Small intestine (tissue), 7 donors: ENCODE data around the gene PTRH1. TPM values are rescaled to one million over a fixed set of nuclear protein-coding genes. Genes with fewer than 3 reads are reported as not detected.

Source experiments
- DNase-seq, 2 donors: peaks; one replicate each; pipeline versions ENCODE4 v3.0.0 to v3.0.0-alpha.2; 2013
- FAIRE-seq: peaks from 2 replicates; lab custom pipeline; 2012; peaks lifted over from hg19 to GRCh38; lab: Jason Lieb, UNC
- H3K27ac ChIP-seq, 3 donors: one replicate each; pipeline ENCODE4 v1.5.1; 2013; ENCODE audit warnings: low read length in 2 of 3, mild to moderate bottlenecking in 2 of 3, control low read depth in 1 of 3, inconsistent platforms in 1 of 3, low read depth in 1 of 3, moderate library complexity in 1 of 3
- H3K27me3 ChIP-seq, 3 donors: one replicate each; pipeline ENCODE4 v1.6.1; 2013; ENCODE audit warnings: low read length in 3 of 3, inconsistent platforms in 1 of 3; ENCODE audit not compliant: control insufficient read depth in 3 of 3, insufficient read depth in 3 of 3
- H3K36me3 ChIP-seq, 3 donors: one replicate each; pipeline ENCODE4 v1.6.1; 2013; ENCODE audit warnings: low read length in 3 of 3, inconsistent platforms in 1 of 3, low read depth in 1 of 3, mild to moderate bottlenecking in 1 of 3, moderate library complexity in 1 of 3; ENCODE audit not compliant: control insufficient read depth in 3 of 3, insufficient read depth in 2 of 3
- H3K4me1 ChIP-seq, 3 donors: one replicate each; pipeline ENCODE4 v1.6.1; 2013; ENCODE audit warnings: low read length in 2 of 3, inconsistent platforms in 1 of 3, low read depth in 1 of 3, mild to moderate bottlenecking in 1 of 3, moderate library complexity in 1 of 3; ENCODE audit not compliant: control insufficient read depth in 3 of 3, insufficient read depth in 2 of 3
- H3K4me3 ChIP-seq, 3 donors: one replicate each; pipeline ENCODE4 v1.5.1; 2013; ENCODE audit warnings: low read length in 3 of 3, control low read depth in 1 of 3, inconsistent platforms in 1 of 3, low read depth in 1 of 3, mild to moderate bottlenecking in 1 of 3, moderate library complexity in 1 of 3
- H3K9me3 ChIP-seq, 2 donors: one replicate each; pipeline ENCODE4 v1.6.1; 2013; ENCODE audit warnings: low read depth in 1 of 2, low read length in 1 of 2; ENCODE audit not compliant: control insufficient read depth in 2 of 2, insufficient read depth in 1 of 2
- WGBS, 3 donors: extraction: QIAGEN DNeasy Blood & Tissue Kit; methylation state at CpG; one replicate each; pipeline ENCODE4 v1.1.7; 2013; 5-methylcytosine and 5-hydroxymethylcytosine counted together
- polyA plus RNA-seq, 4 donors: library from polyadenylated mRNA; stranded (reverse) in 3 of 4; unstranded in 1 of 4; fragments of 200-250 nt in 3 of 4; fragments of 120-200 nt in 1 of 4; gene quantifications; one replicate each; pipeline versions ENCODE4 v1.2.1 to v1.2.3, GENCODE V29; 2013
- donor health status: healthy with polysubstance abuse.
- donor health status: control.
- donor health status: control.
- donor health status: Bipolar disorder and iron deficiency.
- donor health status: healthy.

PTRH1 gene
- polyA plus RNA-seq, 4 donors, result 3.4 to 16.8 (median 10.9) TPM

DNA sequence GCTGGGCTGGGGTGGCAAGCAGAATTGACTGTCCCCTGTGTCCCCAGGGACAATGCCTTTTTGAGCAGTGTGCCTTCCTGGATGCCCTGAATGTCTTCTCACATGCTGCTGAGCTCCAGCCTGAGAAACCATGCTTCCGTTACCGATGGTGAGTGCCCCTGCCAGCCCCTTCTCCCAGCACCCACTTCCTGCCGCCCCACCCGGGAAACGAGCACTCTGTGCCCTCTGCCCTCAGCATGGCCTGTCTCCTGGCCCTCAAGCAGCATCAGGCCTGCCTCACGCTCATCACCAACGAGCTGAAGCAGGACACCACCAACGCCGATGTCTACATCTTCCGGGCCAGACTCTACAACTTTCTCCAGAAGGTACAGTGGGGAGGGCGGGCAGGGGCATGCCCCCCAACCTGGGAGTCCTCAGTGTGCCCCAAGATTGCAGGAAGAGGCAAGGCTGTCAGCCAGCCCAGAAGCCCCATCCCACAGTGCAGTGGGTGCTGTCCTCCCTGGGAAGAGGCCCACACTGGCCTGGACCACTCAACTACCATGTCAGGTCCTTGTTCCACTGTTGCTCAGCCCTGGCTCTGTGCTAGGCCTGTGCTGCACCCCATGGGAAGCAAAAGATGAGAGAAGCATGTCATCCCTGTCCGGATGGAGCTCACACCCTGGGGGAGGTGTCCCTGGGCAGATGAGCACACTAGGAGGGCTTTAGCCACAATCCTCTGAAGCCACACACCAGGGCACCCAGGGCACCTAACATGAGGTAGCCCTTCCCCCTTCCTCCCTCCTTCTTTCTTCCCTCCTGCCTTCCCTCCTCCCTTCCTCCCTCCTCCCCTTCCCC, 4.8 kb upstream of the PTRH1 start:
- no peaks in the 10 kb centered on the region for H3K36me3 ChIP-seq
- no peaks in the 10 kb centered on the region for H3K27me3 ChIP-seq
- FAIRE-seq (no peak), DNase-seq (no peak)
- peaks cover 0 to 6% (median 0%) of the 10 kb centered on the region in 3 donors for H3K4me1 ChIP-seq
- no peak overlapping the region for H3K27ac ChIP-seq
- no peak overlapping the region for H3K4me3 ChIP-seq
- no peaks in the 10 kb centered on the region for H3K9me3 ChIP-seq
- 74 to 77% (median 76%) methylated on average over 12 of the region's 12 CpGs for WGBS, 3 donors

DNA sequence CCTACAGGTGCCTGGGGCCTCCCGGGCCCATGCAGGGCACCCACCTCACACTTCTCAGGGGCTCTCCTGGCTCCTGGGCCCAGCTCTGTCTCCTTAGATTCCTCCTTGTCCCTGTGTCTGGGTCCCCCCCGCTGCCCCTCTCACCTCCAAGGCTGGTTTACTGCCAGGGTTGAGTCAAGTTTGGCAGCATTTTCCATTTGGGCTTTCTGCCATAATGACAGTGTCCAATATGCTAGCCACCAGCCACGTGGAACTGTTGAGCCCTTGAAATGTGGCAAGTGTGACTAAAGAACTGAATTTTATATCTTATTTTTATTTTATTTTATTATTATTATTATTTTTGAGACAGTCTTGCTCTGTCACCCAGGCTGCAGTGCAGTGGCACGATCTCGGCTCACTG, 2.3 kb upstream of the PTRH1 start:
- no peak for DNase-seq

GRCh38 chr9:127716412-127716811, 949 bp upstream of the PTRH1 start:
- Histone ChIP-seq H3K27me3 (no peaks in the 10 kb centered on the region), H3K36me3 (peaks cover 0 to 9% (median 0%) of the 10 kb centered on the region in 3 donors), H3K9me3 (no peaks in the 10 kb centered on the region), H3K4me1 (peaks cover 0 to 10% (median 0%) of the 10 kb centered on the region in 3 donors), H3K27ac (peak overlapping the region in 1 of 3 donors; percentile 87), H3K4me3 (peak overlapping the region in 1 of 3 donors; percentile 67)
- DNase-seq (no peak), FAIRE-seq (no peak)
- 80 to 85% (median 80%) methylated on average over 6 to 9 of the region's 9 CpGs for WGBS, 3 donors

More for the DNA sequence above, 2.3 kb upstream of the PTRH1 start:
- H3K36me3 ChIP-seq, result peaks cover 0 to 3% (median 0%) of the 10 kb centered on the region in 3 donors
- no peak for FAIRE-seq
- no peak overlapping the region for H3K4me3 ChIP-seq
- H3K9me3 ChIP-seq, result no peaks in the 10 kb centered on the region
- 78 to 85% (median 85%) methylated on average over 5 of the region's 5 CpGs for whole genome bisulfite sequencing, 3 donors
- H3K27ac ChIP-seq, result no peak overlapping the region
- no peaks in the 10 kb centered on the region for H3K27me3 ChIP-seq
- peaks cover 0 to 10% (median 0%) of the 10 kb centered on the region in 3 donors for H3K4me1 ChIP-seq

GRCh38 chr9:127714951-127715469, 453 bp downstream of the PTRH1 start:
- Histone ChIP-seq H3K27ac (peak overlapping the region in 2 of 3 donors; percentile 2 to 59), H3K9me3 (no peaks in the 10 kb centered on the region), H3K27me3 (no peaks in the 10 kb centered on the region), H3K4me1 (peaks cover 0 to 10% (median 0%) of the 10 kb centered on the region in 3 donors), H3K36me3 (peaks cover 0 to 12% (median 0%) of the 10 kb centered on the region in 3 donors), H3K4me3 (peak overlapping the region; percentile 66 to 71 (median 67))
- DNase-seq (peak; percentile 36 to 53), FAIRE-seq (no peak)
- WGBS, 3 donors, result 0 to 1% (median 0%) methylated on average over 17 to 44 of the region's 44 CpGs

GRCh38 chr9:127714020-127714750, 1.3 kb downstream of the PTRH1 start:
- H3K4me1 ChIP-seq, result peaks cover 0 to 10% (median 0%) of the 10 kb centered on the region in 3 donors
- 78 to 81% (median 79%) methylated on average over 19 of the region's 19 CpGs for WGBS, 3 donors
- H3K4me3 ChIP-seq, result peak overlapping the region in 1 of 3 donors; percentile 14
- DNase-seq (no peak), FAIRE-seq (no peak)
- no peaks in the 10 kb centered on the region for H3K27me3 ChIP-seq
- no peaks in the 10 kb centered on the region for H3K9me3 ChIP-seq
- no peak overlapping the region for H3K27ac ChIP-seq
- H3K36me3 ChIP-seq, result peaks cover 0 to 12% (median 0%) of the 10 kb centered on the region in 3 donors

GRCh38 chr9:127712867-127713266, 2.6 kb downstream of the PTRH1 start:
- WGBS, 3 donors, result 93 to 96% (median 96%) methylated on average over 10 of the region's 10 CpGs
- FAIRE-seq, result no peak

GRCh38 chr9:127712371-127712770, 3.1 kb downstream of the PTRH1 start:
- H3K9me3 ChIP-seq, result no peaks in the 10 kb centered on the region
- FAIRE-seq, result no peak
- peaks cover 0 to 10% (median 0%) of the 10 kb centered on the region in 3 donors for H3K4me1 ChIP-seq
- H3K36me3 ChIP-seq, result peaks cover 0 to 12% (median 0%) of the 10 kb centered on the region in 3 donors
- H3K4me3 ChIP-seq, result no peak overlapping the region
- DNase-seq, result no peak
- 91 to 92% (median 92%) methylated on average over 11 of the region's 11 CpGs for WGBS, 3 donors
- no peak overlapping the region for H3K27ac ChIP-seq
- no peaks in the 10 kb centered on the region for H3K27me3 ChIP-seq

More at GRCh38 chr9:127712867-127713266, 2.6 kb downstream of the PTRH1 start:
- no peak for DNase-seq
- Histone ChIP-seq H3K36me3 (peaks cover 0 to 12% (median 0%) of the 10 kb centered on the region in 3 donors), H3K27ac (no peak overlapping the region), H3K9me3 (no peaks in the 10 kb centered on the region), H3K27me3 (no peaks in the 10 kb centered on the region), H3K4me1 (peaks cover 0 to 10% (median 0%) of the 10 kb centered on the region in 3 donors), H3K4me3 (no peak overlapping the region)

DNA sequence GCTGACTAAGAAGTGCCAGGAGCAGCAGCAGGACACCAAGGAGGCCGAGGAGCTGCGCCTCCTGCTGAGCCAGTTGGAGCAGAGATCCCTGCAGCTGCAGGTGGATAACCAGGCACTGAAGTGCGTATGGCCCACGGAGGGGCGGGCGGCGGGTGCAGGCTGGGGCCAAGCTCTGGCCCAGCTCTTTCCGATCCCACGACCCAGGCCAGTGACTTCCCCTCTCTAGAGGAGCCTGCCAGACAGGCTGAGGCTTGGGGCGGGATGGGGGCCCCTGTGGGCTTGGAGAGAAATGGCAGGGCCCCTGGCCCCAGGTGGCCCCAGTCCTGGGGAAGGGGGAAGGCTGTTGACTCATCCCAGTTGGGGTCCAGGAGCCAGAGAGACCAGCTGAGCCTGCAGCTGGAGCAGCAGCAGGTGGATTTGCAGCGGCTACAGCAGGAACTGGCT, 3.6 kb downstream of the PTRH1 start:
- Histone ChIP-seq H3K27me3 (no peaks in the 10 kb centered on the region), H3K4me3 (no peak overlapping the region), H3K36me3 (peaks cover 0 to 12% (median 0%) of the 10 kb centered on the region in 3 donors), H3K9me3 (no peaks in the 10 kb centered on the region), H3K27ac (no peak overlapping the region), H3K4me1 (peaks cover 0 to 10% (median 0%) of the 10 kb centered on the region in 3 donors)
- 81 to 89% (median 81%) methylated on average over 11 of the region's 11 CpGs for WGBS, 3 donors
- FAIRE-seq, result no peak
- DNase-seq, result no peak
